K562 (cell line): ENCODE measurements around the gene NR1D1. TPM values are rescaled to one million over a fixed set of nuclear protein-coding genes. Genes with fewer than 3 reads are reported as not detected.

Experiments used
- ATAC-seq: fragments of 200-7000 bp; cut with Tn5 transposase; 3 replicates; pipeline ENCODE4 v1.9.1; 2020; ENCODE audit warnings: moderate library complexity
- BruUV-seq: library from RNA; stranded (reverse); fragments of 400-500 nt; replicated peaks from 2 replicates; lab custom pipeline; 2021; lab: Mats Ljungman, UMichigan
- CTCF ChIA-PET: fragments of 300-600 bp; formaldehyde crosslinking; extraction: SDS; loops from one replicate; lab custom pipeline; 2021; ENCODE audit warnings: low intra/inter-chr PET ratio; lab: Yijun Ruan, JAX
- POLR2A ChIA-PET: fragments of 300-600, 350-650 bp; sonication (Branson Sonifier 250); formaldehyde crosslinking; extraction: SDS; loops from one replicate; lab custom pipeline; 2021; ENCODE audit warnings: antibody characterized with exemption, inconsistent platforms; lab: Yijun Ruan, JAX
- DNase-seq, 4 experiments: peaks; one replicate each; pipeline versions ENCODE4 v3.0.0 to v3.0.0-alpha.2; 2011 to 2018; ENCODE audit warnings: low spot score in 3 of 4, mixed read lengths in 3 of 4; ENCODE audit errors: extremely low read depth in 1 of 4
- FAIRE-seq: peaks from 2 replicates; lab custom pipeline; 2011; peaks lifted over from hg19 to GRCh38; lab: Jason Lieb, UNC
- H2AFZ ChIP-seq: 2 replicates; pipeline ENCODE4 v1.6.0; 2011; ENCODE audit warnings: low read depth, low read length, control low read depth, inconsistent platforms
- H3K27ac ChIP-seq: fragments of 200-600 bp; 3 replicates; pipeline ENCODE4 v1.8.0; 2011; ENCODE audit warnings: low read depth, mild to moderate bottlenecking, control low read depth, inconsistent platforms, low read length, moderate library complexity, mixed read lengths; ENCODE audit errors: extremely low read depth
- H3K27me3 ChIP-seq, 2 experiments: fragments of 300-600 bp in 1 of 2; 2 replicates in 1 of 2; 3 replicates in 1 of 2; pipeline versions ENCODE4 v1.6.0 to v1.8.0; 2011; ENCODE audit warnings: inconsistent platforms in 2 of 2, low read length in 2 of 2, mild to moderate bottlenecking in 1 of 2, mixed read lengths in 1 of 2, moderate library complexity in 1 of 2; ENCODE audit not compliant: control insufficient read depth in 2 of 2, insufficient read depth in 2 of 2
- H3K36me3 ChIP-seq: fragments of 300-600 bp; 3 replicates; pipeline ENCODE4 v1.8.0; 2011; ENCODE audit warnings: mild to moderate bottlenecking, low read length, inconsistent platforms; ENCODE audit not compliant: control insufficient read depth, insufficient read depth
- H3K4me1 ChIP-seq, 2 experiments: fragments of 200-600 bp in 1 of 2; replicated peaks in 1 of 2; 2 replicates in 1 of 2; 3 replicates in 1 of 2; pipeline versions ENCODE4 v1.5.1 to v1.8.0; 2011; ENCODE audit warnings: inconsistent platforms in 2 of 2, low read length in 2 of 2, mild to moderate bottlenecking in 1 of 2, mixed read lengths in 1 of 2, moderate library complexity in 1 of 2; ENCODE audit not compliant: control insufficient read depth in 2 of 2, insufficient read depth in 2 of 2
- H3K4me2 ChIP-seq: 2 replicates; pipeline ENCODE4 v1.6.1; 2011; ENCODE audit warnings: low read length, control low read depth, inconsistent platforms, mixed read lengths; ENCODE audit not compliant: insufficient read depth
- H3K4me3 ChIP-seq: fragments of 200-600 bp; sonication (generic), shearing (Covaris generic); 2 replicates; pipeline ENCODE4 v1.5.1; 2016; ENCODE audit warnings: control low read depth, inconsistent platforms
- H3K79me2 ChIP-seq: fragments of 200-600 bp; 3 replicates; pipeline ENCODE4 v1.8.0; 2011; ENCODE audit warnings: low read length, inconsistent platforms; ENCODE audit not compliant: control insufficient read depth, insufficient read depth
- H3K9ac ChIP-seq, 2 experiments: 2 replicates each; pipeline versions ENCODE4 v1.6.0 to v1.6.1; 2011; ENCODE audit warnings: low read depth in 2 of 2, low read length in 2 of 2, control low read depth in 1 of 2, inconsistent platforms in 1 of 2, mild to moderate bottlenecking in 1 of 2, mixed read lengths in 1 of 2; ENCODE audit not compliant: insufficient read depth in 1 of 2
- H3K9me1 ChIP-seq: one replicate; pipeline ENCODE4 v1.6.0; 2011; ENCODE audit warnings: inconsistent platforms, mild to moderate bottlenecking, low read length, moderate library complexity; ENCODE audit not compliant: control insufficient read depth, insufficient read depth
- H3K9me3 ChIP-seq: replicated peaks from 2 replicates; pipeline ENCODE4 v1.5.1; 2011; ENCODE audit warnings: low read depth, low read length, inconsistent platforms; ENCODE audit not compliant: control insufficient read depth, insufficient read depth
- H4K20me1 ChIP-seq: replicated peaks from 2 replicates; pipeline ENCODE4 v1.6.1; 2011; ENCODE audit warnings: low read length, inconsistent platforms, mixed read lengths; ENCODE audit not compliant: control insufficient read depth, insufficient read depth
- ARNT ChIP-seq, 2 experiments: fragments of 450-650 bp; IDR thresholded peaks; 2 replicates each; pipeline ENCODE4 v1.6.1; 2016; ENCODE audit warnings: mild to moderate bottlenecking in 1 of 2
- CREM ChIP-seq: IDR thresholded peaks from 2 replicates; pipeline ENCODE4 v1.6.1; 2014; ENCODE audit warnings: antibody characterized with exemption, low read depth
- DNMT1 ChIP-seq: fragments of 450-650 bp; IDR thresholded peaks from 2 replicates; pipeline ENCODE4 v1.6.1; 2016; ENCODE audit warnings: antibody characterized with exemption, mild to moderate bottlenecking
- HDAC3 ChIP-seq: fragments of 450-650 bp; IDR thresholded peaks from 2 replicates; pipeline ENCODE4 v1.6.1; 2018; ENCODE audit warnings: borderline replicate concordance, mild to moderate bottlenecking, moderate library complexity; ENCODE audit not compliant: partially characterized antibody
- ILF3 ChIP-seq: fragments of 450-650 bp; IDR thresholded peaks from 2 replicates; pipeline ENCODE4 v1.6.1; 2018; ENCODE audit warnings: antibody characterized with exemption, mild to moderate bottlenecking, moderate library complexity, borderline replicate concordance
- NR3C1 ChIP-seq: sonication (generic); formaldehyde crosslinking; IDR thresholded peaks from 2 replicates; pipeline ENCODE4 v1.8.1; 2022; ENCODE audit warnings: missing genetic modification reagents
- SETDB1 ChIP-seq: IDR thresholded peaks from one replicate; pipeline ENCODE4 v1.6.1; 2012; ENCODE audit warnings: low read length, control low read depth, inconsistent platforms
- SIN3A ChIP-seq, 2 experiments: fragments of 150-350 bp in 1 of 2; IDR thresholded peaks; 2 replicates each; pipeline ENCODE4 v1.6.1; 2011 to 2016; ENCODE audit warnings: borderline replicate concordance in 2 of 2, low read depth in 2 of 2, low read length in 2 of 2, mild to moderate bottlenecking in 2 of 2, moderate library complexity in 2 of 2; ENCODE audit not compliant: control insufficient read depth in 1 of 2
- SMARCB1 ChIP-seq: IDR thresholded peaks from 2 replicates; pipeline ENCODE4 v1.6.1; 2011; ENCODE audit warnings: improper control_type of control experiment, low read depth; ENCODE audit not compliant: insufficient read length
- ZFP1 ChIP-seq: fragments of 450-650 bp; formaldehyde crosslinking; IDR thresholded peaks from 2 replicates; pipeline ENCODE4 v1.4.0; 2020; ENCODE audit warnings: mild to moderate bottlenecking, mixed read lengths
- ZNF184 ChIP-seq: sonication (generic); formaldehyde crosslinking; IDR thresholded peaks from 2 replicates; pipeline ENCODE4 v1.5.0; 2020; ENCODE audit warnings: missing genetic modification reagents
- ZNF197 ChIP-seq: fragments of 200-800 bp; sonication (Bioruptor generic); IDR thresholded peaks from 2 replicates; pipeline ENCODE4 v1.6.1; 2016; ENCODE audit warnings: low read depth, missing genetic modification characterization, missing compliant biosample characterization
- ZNF24 ChIP-seq: fragments of 450-650 bp; IDR thresholded peaks from 2 replicates; pipeline ENCODE4 v1.6.1; 2016
- WGBS: fragments of 100-300 bp; shearing (Covaris generic); methylation state at CpG from one replicate; pipeline ENCODE4 v1.1.6; 2016; ENCODE audit warnings: low coverage, mixed read lengths; ENCODE audit not compliant: insufficient coverage; ENCODE audit errors: missing lambda C conversion rate; 5-methylcytosine and 5-hydroxymethylcytosine counted together
- in situ Hi-C: fragments of 300-500 bp; cut with MboI; formaldehyde crosslinking; loops from 4 replicates; pipeline ENCODE4 v1.15.0; 2018; ENCODE audit warnings: inconsistent platforms, mixed read lengths
- intact Hi-C: fragments of 100-400 bp; cut with micrococcal nuclease; formaldehyde crosslinking; loops from 2 replicates; pipeline ENCODE4 v1.14.2; 2022
- polyA plus RNA-seq, 8 experiments: library from polyadenylated mRNA; depleted of rRNA in 4 of 8; stranded (reverse) in 5 of 8; unstranded in 3 of 8; fragments of >200 nt; fragmentation: Nextera tagmentation in 2 of 8; fragmentation: Illumina TruSeq in 1 of 8; extraction: Ambion mirVana in 2 of 8; extraction: Trizol in 1 of 8; gene quantifications; 2 replicates each; pipeline versions ENCODE4 v1.2.1 to v1.2.3, GENCODE V29; 2011 to 2014; ENCODE audit warnings: inconsistent platforms in 1 of 8, missing spikeins in 1 of 8
- total RNA-seq, 7 experiments: library from RNA; depleted of rRNA in 6 of 7; stranded (reverse); fragments of >200 nt in 6 of 7; fragmentation: Illumina TruSeq in 2 of 7; extraction: Trizol in 2 of 7; gene quantifications; 2 replicates each; pipeline versions ENCODE4 v1.2.1 to v1.2.3, GENCODE V29; 2011 to 2021; ENCODE audit warnings: low replicate concordance in 1 of 7
- TF ChIP-seq, protein P1 (sequence below), 2 experiments: fragments of 200-800 bp in 1 of 2; sonication (Bioruptor generic) in 1 of 2; sonication (generic) in 1 of 2; formaldehyde crosslinking in 1 of 2; IDR thresholded peaks in 1 of 2; conservative IDR thresholded peaks in 1 of 2; 2 replicates each; pipeline versions ENCODE4 v1.5.0 to v1.6.1; 2016 to 2020; ENCODE audit warnings: missing compliant biosample characterization in 1 of 2, missing genetic modification characterization in 1 of 2, missing genetic modification reagents in 1 of 2
- TF ChIP-seq, protein P2 (sequence below): fragments of 200-800 bp; sonication (Bioruptor generic); IDR thresholded peaks from 2 replicates; pipeline ENCODE4 v1.6.1; 2017; ENCODE audit warnings: missing genetic modification characterization, missing compliant biosample characterization
- TF ChIP-seq, protein P3 (sequence below), 3 experiments: IDR thresholded peaks in 2 of 3; conservative IDR thresholded peaks in 1 of 3; 2 replicates each; pipeline ENCODE4 v1.5.1; 2011 to 2012; ENCODE audit warnings: low read length in 3 of 3, mild to moderate bottlenecking in 3 of 3, control low read depth in 2 of 3, improper control_type of control experiment in 1 of 3, inconsistent platforms in 1 of 3, low read depth in 1 of 3, mixed read lengths in 1 of 3, moderate library complexity in 1 of 3; ENCODE audit not compliant: insufficient read depth in 2 of 3

Gene NR1D1
- total and polyA plus RNA-seq, 9 of the 15 experiments (the other 6 are each of a cell fraction or from before 2014, with no cell fraction given), result 0.25 to 7.7 (median 0.65) TPM

DNA sequence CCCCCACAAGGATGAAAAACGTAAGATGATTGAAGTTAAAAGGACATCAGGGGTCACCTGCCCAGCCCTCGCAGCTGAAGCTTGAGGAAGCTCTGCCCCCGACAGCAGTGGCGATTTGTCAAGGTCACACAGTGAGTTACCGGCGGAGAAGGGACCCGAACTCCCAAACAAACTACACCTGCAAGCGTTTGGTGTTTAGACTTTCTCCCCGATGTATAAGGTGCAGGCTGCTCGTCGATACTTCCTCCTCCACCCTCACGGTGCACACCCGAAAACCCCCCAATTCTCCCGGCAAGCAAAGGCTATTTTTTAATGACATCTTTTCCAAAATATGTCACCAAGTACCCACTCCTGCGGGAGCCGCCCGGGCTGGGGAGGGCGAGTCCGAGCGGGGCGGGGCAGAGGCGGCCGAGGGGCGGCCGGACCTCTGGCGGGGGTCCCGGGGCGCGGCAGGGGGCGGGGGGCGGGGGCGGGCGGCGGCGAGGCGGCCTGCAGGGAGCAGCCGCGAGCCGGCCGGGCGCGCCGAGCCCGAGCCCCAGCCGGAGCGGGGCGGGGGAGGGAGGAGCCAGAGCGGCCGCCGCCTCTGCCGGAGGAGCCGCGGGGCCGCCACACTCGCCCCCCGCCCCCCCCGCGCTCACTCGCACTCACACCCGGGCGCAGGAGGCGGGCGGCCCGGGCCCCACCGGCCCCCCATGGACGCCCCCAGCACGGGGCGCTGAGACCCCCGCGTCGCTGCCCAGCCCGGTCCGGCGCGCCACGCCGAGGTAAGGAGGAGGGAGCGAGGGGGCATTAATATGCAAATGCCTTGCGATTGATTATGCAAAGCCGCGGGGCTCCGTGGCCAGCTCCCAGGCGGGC, 37.8 kb downstream of the NR1D1 start, which contains the start of gene THRA:
TSS of gene THRA (plus strand) at position 637 of the 858 bp plus-strand sequence. CDS start 11,524 bp downstream, outside the sequence.
- Histone ChIP-seq H3K27ac (peak within 1 kb of the TSS; percentile 79), H3K9me3 (no peaks in the 10 kb centered on the region), H3K27me3 (no peaks in the 10 kb centered on the region), H2AFZ (peak within 1 kb of the TSS; percentile 97), H3K9me1 (no peaks in the 10 kb centered on the region), H3K79me2 (peaks cover 39% of the 10 kb centered on the region), H3K36me3 (no peaks in the 10 kb centered on the region; the same call in 2 of the 3 replicates), H3K4me2 (peak within 1 kb of the TSS; percentile 91), H3K4me3 (peak within 1 kb of the TSS; percentile 94), H4K20me1 (no peaks in the 10 kb centered on the region), H3K4me1 (peaks cover 35 to 55% of the 10 kb centered on the region in 2 experiments), H3K9ac (peak within 1 kb of the TSS; percentile 80 to 98)
- ChIA-PET POLR2A (interaction anchor here (0.5 to 1.2 kb wide), 4 partner anchors 8 to 130 kb away, joined by 3 read pairs; partner anchors contain the start of genes CASC3 and MED24), CTCF (interaction anchor here (0.6 to 1.1 kb wide), 4 partner anchors 16 to 106 kb away, joined by 3 to 5 read pairs (median 4); no protein-coding TSS in a partner anchor)
- in situ Hi-C loops (no loop called here), intact Hi-C loops (no loop called here)
- 3% methylated on average over 28 of the region's 83 CpGs for WGBS
- ATAC-seq, result peak; percentile 82
- DNase-seq, result peak; percentile 80 to 91 (median 89)
- FAIRE-seq, result peak; percentile 44
- no TSS peak for BruUV-seq
- TF ChIP-seq ZFP1 (CRISPR knock-in tag) (no peak), ZNF184 (no peak), SETDB1 (no peak), SIN3A (IDR thresholded peaks at IDR 0.05; ENCODE audit: borderline replicate concordance in 2 of 2, control insufficient read depth in 1 of 2, low read depth in 2 of 2, low read length in 2 of 2) (peak; percentile 21 to 60; a peak in 1 of 4 replicates), ZNF24 (no peak), ZNF197 (no peak), CREM (0 out of 2 replicates have a peak, but pooled peaks have one; percentile 2), HDAC3 (no peak), ARNT (IDR thresholded peaks at IDR 0.05) (no peak), ILF3 (no peak), SMARCB1 (no peak), NR3C1 (CRISPR knock-in tag) (no peak), DNMT1 (no peak)
- TF ChIP-seq, protein P1, sequence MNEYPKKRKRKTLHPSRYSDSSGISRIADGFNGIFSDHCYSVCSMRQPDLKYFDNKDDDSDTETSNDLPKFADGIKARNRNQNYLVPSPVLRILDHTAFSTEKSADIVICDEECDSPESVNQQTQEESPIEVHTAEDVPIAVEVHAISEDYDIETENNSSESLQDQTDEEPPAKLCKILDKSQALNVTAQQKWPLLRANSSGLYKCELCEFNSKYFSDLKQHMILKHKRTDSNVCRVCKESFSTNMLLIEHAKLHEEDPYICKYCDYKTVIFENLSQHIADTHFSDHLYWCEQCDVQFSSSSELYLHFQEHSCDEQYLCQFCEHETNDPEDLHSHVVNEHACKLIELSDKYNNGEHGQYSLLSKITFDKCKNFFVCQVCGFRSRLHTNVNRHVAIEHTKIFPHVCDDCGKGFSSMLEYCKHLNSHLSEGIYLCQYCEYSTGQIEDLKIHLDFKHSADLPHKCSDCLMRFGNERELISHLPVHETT (CRISPR knock-in tag; conservative IDR thresholded peaks at IDR 0.05 in 1 of 2, IDR thresholded peaks at IDR 0.05 in 1 of 2), result no peak
- TF ChIP-seq, protein P2, sequence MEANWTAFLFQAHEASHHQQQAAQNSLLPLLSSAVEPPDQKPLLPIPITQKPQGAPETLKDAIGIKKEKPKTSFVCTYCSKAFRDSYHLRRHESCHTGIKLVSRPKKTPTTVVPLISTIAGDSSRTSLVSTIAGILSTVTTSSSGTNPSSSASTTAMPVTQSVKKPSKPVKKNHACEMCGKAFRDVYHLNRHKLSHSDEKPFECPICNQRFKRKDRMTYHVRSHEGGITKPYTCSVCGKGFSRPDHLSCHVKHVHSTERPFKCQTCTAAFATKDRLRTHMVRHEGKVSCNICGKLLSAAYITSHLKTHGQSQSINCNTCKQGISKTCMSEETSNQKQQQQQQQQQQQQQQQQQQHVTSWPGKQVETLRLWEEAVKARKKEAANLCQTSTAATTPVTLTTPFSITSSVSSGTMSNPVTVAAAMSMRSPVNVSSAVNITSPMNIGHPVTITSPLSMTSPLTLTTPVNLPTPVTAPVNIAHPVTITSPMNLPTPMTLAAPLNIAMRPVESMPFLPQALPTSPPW, result peak; percentile 96
- TF ChIP-seq, protein P3, sequence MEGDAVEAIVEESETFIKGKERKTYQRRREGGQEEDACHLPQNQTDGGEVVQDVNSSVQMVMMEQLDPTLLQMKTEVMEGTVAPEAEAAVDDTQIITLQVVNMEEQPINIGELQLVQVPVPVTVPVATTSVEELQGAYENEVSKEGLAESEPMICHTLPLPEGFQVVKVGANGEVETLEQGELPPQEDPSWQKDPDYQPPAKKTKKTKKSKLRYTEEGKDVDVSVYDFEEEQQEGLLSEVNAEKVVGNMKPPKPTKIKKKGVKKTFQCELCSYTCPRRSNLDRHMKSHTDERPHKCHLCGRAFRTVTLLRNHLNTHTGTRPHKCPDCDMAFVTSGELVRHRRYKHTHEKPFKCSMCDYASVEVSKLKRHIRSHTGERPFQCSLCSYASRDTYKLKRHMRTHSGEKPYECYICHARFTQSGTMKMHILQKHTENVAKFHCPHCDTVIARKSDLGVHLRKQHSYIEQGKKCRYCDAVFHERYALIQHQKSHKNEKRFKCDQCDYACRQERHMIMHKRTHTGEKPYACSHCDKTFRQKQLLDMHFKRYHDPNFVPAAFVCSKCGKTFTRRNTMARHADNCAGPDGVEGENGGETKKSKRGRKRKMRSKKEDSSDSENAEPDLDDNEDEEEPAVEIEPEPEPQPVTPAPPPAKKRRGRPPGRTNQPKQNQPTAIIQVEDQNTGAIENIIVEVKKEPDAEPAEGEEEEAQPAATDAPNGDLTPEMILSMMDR (IDR thresholded peaks at IDR 0.05 in 2 of 3, conservative IDR thresholded peaks at IDR 0.05 in 1 of 3; ENCODE audit: insufficient read depth in 2 of 3, low read depth in 1 of 3, low read length in 3 of 3), result peak in 2 of 3 experiments; percentile 24 to 54; a peak in 1 of 6 replicates
